GM12874 (cell line): Measurements from ENCODE around the gene NF2.

Experiments
- CTCF ChIP-seq: IDR thresholded peaks from 2 replicates; pipeline ENCODE4 v1.5.1; 2011; ENCODE audit warnings: low read depth, mild to moderate bottlenecking, control low read depth, low read length, moderate library complexity; ENCODE audit not compliant: insufficient read depth

NF2 gene

DNA sequence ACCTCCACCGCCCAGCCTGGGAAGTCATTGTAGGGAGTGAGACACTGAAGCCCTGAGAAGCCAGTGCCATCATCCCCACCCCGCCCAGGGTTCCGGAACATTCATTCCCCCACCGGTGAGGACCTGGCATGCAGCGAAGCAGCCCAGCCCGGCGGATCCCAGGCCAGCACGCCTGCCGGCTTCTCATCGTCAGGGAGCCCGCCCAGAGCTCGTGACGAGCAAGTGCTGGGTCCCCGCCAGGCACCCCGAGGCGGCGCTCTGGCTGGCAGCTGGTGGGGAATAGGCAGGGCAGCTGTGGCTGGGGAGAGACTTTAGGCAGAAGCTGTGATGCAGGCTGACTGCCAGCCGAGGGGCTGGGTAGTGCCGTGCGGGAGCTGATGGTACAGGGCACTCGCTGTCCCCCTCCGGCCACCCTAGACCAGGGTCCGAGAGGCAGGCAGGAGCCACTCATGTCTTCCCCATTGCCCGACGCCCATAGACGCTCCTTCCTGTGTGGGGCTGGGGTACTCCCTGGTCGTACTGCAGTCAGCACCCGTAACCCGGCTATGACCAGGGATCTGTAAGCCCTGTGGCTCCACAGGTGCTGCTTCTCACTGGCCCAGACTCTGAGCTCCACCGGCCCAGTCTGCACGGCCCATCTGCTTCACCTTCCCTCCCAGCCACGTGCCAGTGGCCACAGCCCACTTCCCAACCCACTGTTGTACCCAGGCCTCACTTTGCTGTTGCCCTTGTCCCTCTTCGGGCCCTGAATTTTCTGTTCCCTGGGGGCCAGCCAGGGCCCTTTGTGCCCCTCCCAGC lies 91.9 kb downstream of the NF2 start:
- TF ChIP-seq CTCF = no peak

GRCh38 chr22:29697853-29698598 lies 94.6 kb downstream of the NF2 start:
- no peak for TF ChIP-seq CTCF

- TF ChIP-seq CTCF = no peak
Measured at GRCh38 chr22:29700206-29700899, 96.9 kb downstream of the NF2 start.

DNA sequence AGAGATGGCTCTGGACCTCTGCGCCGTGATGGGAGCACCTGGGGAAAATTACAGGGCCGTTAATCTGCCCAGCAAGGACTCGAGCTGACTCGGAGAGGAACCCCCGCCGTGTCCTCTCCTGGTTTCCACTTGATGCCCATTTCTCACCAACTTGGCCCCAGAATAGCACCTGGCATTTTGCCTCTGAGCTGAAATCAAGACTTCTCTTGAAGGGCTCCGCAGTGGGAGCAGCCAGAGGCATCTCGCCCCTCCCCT lies 97.4 kb downstream of the NF2 start:
- TF ChIP-seq CTCF = no peak

GRCh38 chr22:29701155-29701999 lies 97.9 kb downstream of the NF2 start:
- peak; percentile 33; the same call in 1 of the 2 replicates for TF ChIP-seq CTCF

GRCh38 chr22:29702000-29702930 lies 98.8 kb downstream of the NF2 start:
- no peak for TF ChIP-seq CTCF
